HUES64 (cell line): Measurements from ENCODE around the gene CSPG5.

Experiments
- H3K27ac ChIP-seq: 2 replicates; pipeline ENCODE4 v1.7.0; 2013; ENCODE audit warnings: low read depth, low read length, inconsistent platforms
- H3K27me3 ChIP-seq: 2 replicates; pipeline ENCODE4 v1.6.1; 2013; ENCODE audit warnings: mild to moderate bottlenecking, low read length; ENCODE audit not compliant: insufficient read depth
- H3K36me3 ChIP-seq: 2 replicates; pipeline ENCODE4 v1.6.1; 2013; ENCODE audit warnings: mild to moderate bottlenecking, low read length; ENCODE audit not compliant: insufficient read depth
- H3K4me1 ChIP-seq: 2 replicates; pipeline ENCODE4 v1.6.1; 2013; ENCODE audit warnings: mild to moderate bottlenecking, low read length, moderate library complexity; ENCODE audit not compliant: insufficient read depth
- H3K4me3 ChIP-seq: 2 replicates; pipeline ENCODE4 v1.5.1; 2013; ENCODE audit warnings: mild to moderate bottlenecking, low read length, moderate library complexity
- H3K9ac ChIP-seq: 2 replicates; pipeline ENCODE4 v1.6.1; 2013; ENCODE audit warnings: mild to moderate bottlenecking, low read depth, low read length
- H3K9me3 ChIP-seq: 2 replicates; pipeline ENCODE4 v1.6.1; 2013; ENCODE audit warnings: low read depth, low read length; ENCODE audit not compliant: insufficient read depth
- WGBS: fragments of 150-250, 120-280 bp; methylation state at CpG from one replicate; pipeline ENCODE4 v1.1.7; 2013; ENCODE audit warnings: missing lambda C conversion rate; 5-methylcytosine and 5-hydroxymethylcytosine counted together

Gene CSPG5

DNA sequence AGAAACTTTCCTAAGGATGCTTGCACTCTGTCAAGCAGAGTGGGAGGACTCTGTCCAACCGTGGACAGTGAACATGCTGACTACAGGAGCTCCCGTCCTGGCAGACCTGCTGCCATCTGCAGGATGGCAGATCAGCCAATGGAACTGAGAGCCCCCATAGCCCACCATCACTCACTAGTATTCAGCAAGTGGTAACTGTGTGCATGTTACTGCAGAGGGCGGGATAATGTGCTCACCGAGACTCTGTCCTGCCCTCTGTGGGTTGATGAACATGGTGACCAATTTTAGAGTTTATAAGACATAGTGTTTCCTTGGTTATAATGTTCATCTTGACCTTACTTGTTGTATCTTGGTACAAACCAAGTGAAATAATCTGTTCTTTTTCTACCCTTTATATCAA, 11.5 kb downstream of the CSPG5 start:
- no peak overlapping the region for H3K4me3 ChIP-seq
- H3K4me1 ChIP-seq, result no peaks in the 10 kb centered on the region
- H3K27ac ChIP-seq, result no peak overlapping the region
- H3K9ac ChIP-seq, result no peak overlapping the region
- WGBS, result 92% methylated on average over 4 of the region's 4 CpGs
- no peaks in the 10 kb centered on the region for H3K9me3 ChIP-seq
- H3K27me3 ChIP-seq, result no peaks in the 10 kb centered on the region
- H3K36me3 ChIP-seq, result no peaks in the 10 kb centered on the region

DNA sequence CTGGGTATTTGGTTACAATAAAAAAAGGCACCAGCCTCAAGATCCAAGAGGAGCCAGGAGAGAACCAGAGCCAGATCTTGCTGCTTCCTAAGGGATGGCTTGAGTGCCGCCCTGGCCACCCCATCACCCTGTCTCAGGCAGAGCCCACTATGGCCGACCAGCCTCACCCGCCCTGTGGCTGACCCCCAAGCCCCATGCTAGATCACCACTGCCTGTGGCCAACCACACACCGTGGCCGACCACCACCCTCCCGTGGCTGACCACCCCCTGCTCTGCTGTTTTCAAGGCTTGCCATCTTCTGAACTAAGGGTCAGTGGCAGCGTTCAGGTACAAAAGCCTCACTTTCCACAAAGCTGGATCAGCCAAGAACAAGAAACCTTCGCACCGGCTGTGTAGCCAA, 12.0 kb downstream of the CSPG5 start:
- no peaks in the 10 kb centered on the region for H3K36me3 ChIP-seq
- WGBS, result 92% methylated on average over 9 of the region's 9 CpGs
- no peaks in the 10 kb centered on the region for H3K4me1 ChIP-seq
- H3K4me3 ChIP-seq, result no peak overlapping the region
- no peak overlapping the region for H3K9ac ChIP-seq
- no peak overlapping the region for H3K27ac ChIP-seq
- H3K27me3 ChIP-seq, result no peaks in the 10 kb centered on the region
- no peaks in the 10 kb centered on the region for H3K9me3 ChIP-seq

DNA sequence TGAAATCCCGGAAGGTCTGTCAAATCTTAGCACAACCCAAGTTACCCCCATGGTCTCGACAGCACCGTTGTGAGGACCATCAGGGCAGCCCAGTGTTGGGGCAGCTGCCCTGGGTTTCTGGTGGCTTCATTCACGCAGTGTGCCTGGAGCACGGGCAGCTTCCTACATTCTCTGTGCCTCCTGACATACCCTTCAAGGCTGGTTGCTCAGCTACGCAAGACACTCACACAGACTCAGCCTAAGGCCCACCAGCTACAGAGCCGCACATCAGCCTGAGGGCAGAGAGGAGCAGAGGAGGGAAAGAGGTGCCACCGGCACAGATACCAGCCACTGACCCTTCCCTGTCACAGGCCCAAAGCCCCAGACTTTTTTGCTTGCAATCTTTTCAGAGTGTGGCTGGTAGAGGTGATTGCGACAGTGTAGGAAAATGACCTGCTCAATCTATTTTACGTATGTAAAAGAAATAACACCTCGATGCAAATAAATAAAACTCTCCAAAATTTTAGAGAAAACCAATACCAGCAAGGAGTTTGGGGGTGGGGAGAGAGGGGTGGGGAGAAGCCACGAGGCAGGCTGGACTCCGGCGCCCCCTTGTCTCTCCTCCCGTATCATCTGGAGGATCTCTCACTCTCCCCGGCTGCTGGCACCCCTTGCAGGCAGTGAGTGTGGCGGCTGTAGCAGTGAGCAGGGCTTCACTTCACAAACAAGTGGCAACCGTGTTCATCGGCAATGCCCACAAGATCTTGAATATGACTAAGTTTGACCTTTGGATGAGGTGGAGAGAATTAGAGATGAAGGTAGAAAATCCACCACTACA, 12.7 kb downstream of the CSPG5 start:
- Histone ChIP-seq H3K9me3 (no peaks in the 10 kb centered on the region), H3K4me1 (no peaks in the 10 kb centered on the region), H3K27me3 (no peaks in the 10 kb centered on the region), H3K4me3 (no peak overlapping the region), H3K9ac (no peak overlapping the region), H3K27ac (no peak overlapping the region), H3K36me3 (no peaks in the 10 kb centered on the region)
- WGBS, result 81% methylated on average over 16 of the region's 19 CpGs

DNA sequence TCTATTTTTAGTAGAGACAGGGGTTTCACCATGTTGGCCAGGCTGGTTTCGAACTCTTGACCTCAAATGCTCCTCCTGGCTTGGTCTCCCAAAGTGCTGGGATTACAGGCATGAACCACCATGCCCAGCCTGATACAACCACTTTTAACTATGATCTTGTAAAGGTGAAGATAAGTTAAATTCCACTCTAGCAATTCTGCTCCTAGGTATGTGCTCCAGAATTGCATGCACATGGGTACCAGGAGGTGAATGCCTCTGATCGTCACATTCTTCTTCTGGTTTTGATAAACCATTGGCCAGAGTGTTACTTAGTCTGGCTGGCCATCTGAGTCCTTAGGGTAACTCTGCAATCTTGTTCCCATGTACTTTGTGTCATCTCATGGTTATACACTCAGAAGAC, 22.3 kb downstream of the CSPG5 start:
- no peak overlapping the region for H3K9ac ChIP-seq
- H3K4me3 ChIP-seq, result no peak overlapping the region
- no peaks in the 10 kb centered on the region for H3K36me3 ChIP-seq
- H3K4me1 ChIP-seq, result no peaks in the 10 kb centered on the region
- no peak overlapping the region for H3K27ac ChIP-seq
- no peaks in the 10 kb centered on the region for H3K9me3 ChIP-seq
- no peaks in the 10 kb centered on the region for H3K27me3 ChIP-seq
- 93% methylated on average over 2 of the region's 2 CpGs for WGBS

DNA sequence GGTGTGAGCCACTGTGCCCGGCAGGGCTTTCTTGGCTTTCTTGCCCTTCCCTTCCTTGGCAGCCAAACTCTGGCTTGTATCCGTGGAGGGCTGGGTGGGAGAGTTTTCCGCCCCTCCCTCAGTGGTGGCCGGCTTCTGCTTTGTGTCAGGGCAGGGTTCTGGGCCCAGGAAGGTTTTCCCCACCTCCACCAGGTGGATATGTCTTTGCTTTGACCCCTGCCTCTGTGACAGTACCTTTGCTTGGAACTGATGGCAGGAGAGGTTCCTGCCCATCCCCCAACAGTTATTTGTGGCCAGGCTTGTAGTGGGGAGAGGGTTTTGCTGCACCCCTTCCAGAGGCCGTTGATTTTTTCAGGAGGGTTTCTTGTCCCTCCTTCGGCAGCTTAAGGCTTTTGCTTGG, 24.3 kb downstream of the CSPG5 start:
- H3K9ac ChIP-seq, result no peak overlapping the region
- 73% methylated on average over 6 of the region's 6 CpGs for WGBS
- no peaks in the 10 kb centered on the region for H3K4me1 ChIP-seq
- H3K4me3 ChIP-seq, result no peak overlapping the region
- H3K27me3 ChIP-seq, result no peaks in the 10 kb centered on the region
- no peaks in the 10 kb centered on the region for H3K36me3 ChIP-seq
- H3K27ac ChIP-seq, result no peak overlapping the region
- H3K9me3 ChIP-seq, result no peaks in the 10 kb centered on the region

DNA sequence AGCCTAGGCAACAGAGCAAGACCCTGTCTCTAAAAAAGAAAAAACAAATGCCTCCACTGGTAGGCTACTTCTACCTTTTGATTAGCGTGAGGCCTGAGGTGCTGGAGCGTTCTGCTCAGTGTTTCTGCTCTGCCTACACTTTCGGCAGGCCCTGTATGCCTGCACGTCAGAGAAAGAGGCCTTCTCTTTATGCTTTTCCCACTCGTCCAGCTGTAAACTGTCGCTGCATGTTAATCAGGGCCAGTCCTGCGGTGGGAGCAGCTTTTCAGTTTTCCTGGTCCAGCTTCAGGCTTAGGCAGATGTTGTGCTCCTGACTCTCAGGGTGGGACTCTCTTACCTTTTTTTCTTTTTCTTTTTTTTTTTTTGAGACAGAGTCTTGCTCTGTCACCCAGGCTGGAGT, 25.3 kb downstream of the CSPG5 start:
- WGBS, result 89% methylated on average over 7 of the region's 7 CpGs
- no peak overlapping the region for H3K4me3 ChIP-seq
- no peaks in the 10 kb centered on the region for H3K4me1 ChIP-seq
- H3K27me3 ChIP-seq, result no peaks in the 10 kb centered on the region
- H3K36me3 ChIP-seq, result no peaks in the 10 kb centered on the region
- no peaks in the 10 kb centered on the region for H3K9me3 ChIP-seq
- no peak overlapping the region for H3K9ac ChIP-seq
- no peak overlapping the region for H3K27ac ChIP-seq

DNA sequence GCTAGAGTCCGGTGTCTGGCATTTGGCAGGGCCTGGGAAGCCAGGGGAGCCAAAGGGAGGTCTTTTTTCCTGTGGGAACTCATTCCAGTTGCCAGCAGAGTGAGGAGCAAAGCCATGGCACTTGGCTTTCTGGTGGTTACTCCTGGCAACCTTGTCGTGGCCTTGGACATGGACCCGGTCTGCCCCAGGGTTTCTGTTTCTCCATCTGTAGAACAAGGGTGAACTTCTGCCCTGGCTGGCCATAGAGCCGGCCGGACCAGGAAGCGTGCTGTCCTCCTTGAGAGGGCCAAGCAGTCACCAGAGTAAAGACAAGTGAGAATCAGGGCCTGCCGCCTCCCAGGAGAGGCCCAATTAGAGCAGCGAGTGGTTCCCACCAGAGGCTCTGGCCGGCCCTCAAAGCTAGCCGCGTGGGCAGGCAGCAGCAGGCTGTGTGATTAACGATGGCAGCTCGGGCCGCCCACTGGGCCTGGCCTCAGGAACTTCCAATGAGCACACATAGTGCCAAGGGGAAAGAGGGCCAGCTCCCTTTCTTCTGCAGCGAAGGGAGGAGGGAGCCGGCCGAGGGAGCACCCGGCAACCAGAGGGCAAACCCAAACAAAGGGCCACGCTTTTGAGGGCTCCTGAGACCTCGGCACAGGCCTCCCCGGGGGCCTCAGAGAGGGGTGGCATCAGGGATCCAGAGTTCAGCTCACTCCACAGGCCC, 36.0 kb downstream of the CSPG5 start:
- Histone ChIP-seq H3K9me3 (no peaks in the 10 kb centered on the region), H3K9ac (no peak overlapping the region), H3K4me3 (no peak overlapping the region), H3K27me3 (no peaks in the 10 kb centered on the region), H3K36me3 (no peaks in the 10 kb centered on the region), H3K27ac (no peak overlapping the region), H3K4me1 (no peaks in the 10 kb centered on the region)
- WGBS, result 88% methylated on average over 21 of the region's 21 CpGs

DNA sequence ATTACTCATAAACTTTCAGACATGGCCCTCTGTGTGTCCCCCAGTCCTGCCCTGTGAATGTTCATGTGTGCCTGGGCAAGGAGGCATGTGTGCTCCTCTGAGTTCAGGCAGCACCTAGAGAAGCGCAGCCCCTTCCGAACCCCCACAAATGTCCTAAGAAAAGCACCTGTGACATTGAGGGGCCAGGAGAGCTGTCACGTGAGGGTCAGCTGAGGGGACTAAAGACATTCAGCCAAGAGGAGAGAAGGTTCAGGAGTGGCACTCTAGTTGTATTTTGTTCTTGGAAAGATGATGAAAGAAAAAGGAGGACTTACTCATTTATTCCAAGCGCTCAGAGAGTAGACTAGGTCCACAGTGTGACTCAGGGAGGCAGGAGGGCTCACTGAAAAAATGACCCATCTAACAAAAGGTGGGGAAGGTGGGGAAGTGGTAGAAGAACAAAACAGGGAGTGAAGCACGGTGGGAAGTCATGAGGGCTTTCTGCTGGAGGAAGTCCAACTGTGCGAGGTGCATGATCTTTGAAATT, 37.0 kb downstream of the CSPG5 start:
- H3K27me3 ChIP-seq, result no peaks in the 10 kb centered on the region
- WGBS, result 74% methylated on average over 6 of the region's 6 CpGs
- H3K27ac ChIP-seq, result no peak overlapping the region
- H3K36me3 ChIP-seq, result no peaks in the 10 kb centered on the region
- H3K4me3 ChIP-seq, result no peak overlapping the region
- no peak overlapping the region for H3K9ac ChIP-seq
- H3K4me1 ChIP-seq, result no peaks in the 10 kb centered on the region
- H3K9me3 ChIP-seq, result no peaks in the 10 kb centered on the region

DNA sequence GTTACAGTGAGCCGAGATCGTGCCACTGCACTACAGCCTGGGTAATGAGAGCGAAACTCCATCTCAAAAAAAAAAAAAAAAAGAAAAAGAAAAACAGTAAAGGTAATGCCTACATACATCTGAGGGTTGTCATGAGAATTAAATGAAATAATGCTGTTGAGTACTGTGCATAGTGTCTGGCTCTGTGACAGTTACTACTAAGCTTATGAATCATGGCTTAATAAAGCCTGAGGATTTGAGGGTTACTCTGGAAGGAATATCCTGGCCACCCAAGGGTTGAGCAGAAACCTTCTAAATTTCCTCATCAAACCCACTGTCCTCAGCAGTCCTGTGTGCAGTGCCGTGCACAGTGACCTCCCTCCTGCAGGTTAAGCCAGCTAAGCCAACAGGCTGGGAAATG, 38.4 kb downstream of the CSPG5 start:
- no peaks in the 10 kb centered on the region for H3K9me3 ChIP-seq
- H3K4me1 ChIP-seq, result no peaks in the 10 kb centered on the region
- no peak overlapping the region for H3K4me3 ChIP-seq
- H3K27me3 ChIP-seq, result no peaks in the 10 kb centered on the region
- 94% methylated on average over 3 of the region's 4 CpGs for WGBS
- no peaks in the 10 kb centered on the region for H3K36me3 ChIP-seq
- no peak overlapping the region for H3K9ac ChIP-seq
- H3K27ac ChIP-seq, result no peak overlapping the region

DNA sequence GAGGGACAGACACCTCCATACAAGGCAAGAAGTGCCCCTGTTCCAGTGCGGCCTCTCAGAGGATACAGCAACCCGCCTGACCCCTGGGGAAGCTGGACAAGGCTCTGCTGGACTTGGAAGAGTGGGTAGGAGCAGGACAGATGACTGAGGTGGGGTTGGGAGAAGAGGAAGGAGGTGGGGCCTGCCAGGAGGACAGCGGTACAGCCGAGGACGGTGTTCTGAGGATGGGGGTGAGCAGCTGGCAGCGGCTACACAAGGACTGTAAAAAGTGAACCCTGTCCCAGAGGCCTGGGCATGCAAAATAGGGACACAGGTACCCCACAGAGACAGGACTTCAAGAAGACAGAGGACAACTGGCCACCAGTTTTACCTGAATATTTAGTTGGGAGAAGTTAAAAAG, 41.7 kb downstream of the CSPG5 start:
- H3K4me3 ChIP-seq, result no peak overlapping the region
- no peaks in the 10 kb centered on the region for H3K9me3 ChIP-seq
- no peak overlapping the region for H3K27ac ChIP-seq
- no peak overlapping the region for H3K9ac ChIP-seq
- H3K27me3 ChIP-seq, result no peaks in the 10 kb centered on the region
- WGBS, result 89% methylated on average over 6 of the region's 6 CpGs
- no peaks in the 10 kb centered on the region for H3K4me1 ChIP-seq
- H3K36me3 ChIP-seq, result no peaks in the 10 kb centered on the region

DNA sequence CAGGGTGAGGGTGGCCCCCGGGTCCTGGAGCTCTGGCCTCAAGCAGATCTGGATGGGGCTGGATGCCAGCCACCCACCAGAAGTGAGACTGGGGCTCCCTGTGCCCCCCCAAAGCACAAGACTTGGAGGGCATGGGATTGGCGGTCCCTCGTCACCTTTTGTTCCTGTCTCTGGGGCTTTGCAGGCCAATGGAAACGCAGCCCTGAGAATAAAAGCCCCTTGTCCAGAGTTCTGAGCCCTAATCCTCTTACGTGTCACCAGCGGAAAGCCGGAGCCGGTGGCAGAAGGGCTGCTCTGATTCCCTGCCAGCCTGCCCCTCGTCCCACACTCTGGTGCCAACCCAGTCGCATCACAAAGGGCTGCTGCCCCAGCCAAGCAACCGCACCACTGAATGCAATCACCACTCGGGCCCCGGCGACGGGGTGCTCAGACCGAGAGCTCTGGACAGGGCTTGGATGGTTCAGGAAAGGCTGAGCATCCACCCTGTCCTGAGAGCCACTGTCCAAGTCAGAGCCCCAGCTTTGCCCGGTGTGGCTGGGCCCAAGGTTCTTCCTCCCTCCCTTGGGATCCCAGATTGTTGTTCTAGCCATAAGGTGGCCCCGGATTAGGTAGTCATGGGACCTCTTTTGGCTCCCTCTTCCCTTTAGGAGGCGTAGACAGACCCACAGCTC, 42.3 kb downstream of the CSPG5 start:
- no peak overlapping the region for H3K27ac ChIP-seq
- H3K27me3 ChIP-seq, result no peaks in the 10 kb centered on the region
- H3K4me1 ChIP-seq, result no peaks in the 10 kb centered on the region
- H3K4me3 ChIP-seq, result no peak overlapping the region
- no peak overlapping the region for H3K9ac ChIP-seq
- no peaks in the 10 kb centered on the region for H3K9me3 ChIP-seq
- no peaks in the 10 kb centered on the region for H3K36me3 ChIP-seq
- WGBS, result 94% methylated on average over 19 of the region's 19 CpGs
